SKM-1 (cell line): ENCODE measurements around the gene METTL16.

Experiments
- DNase-seq: peaks from one replicate; lab custom pipeline; 2025; ENCODE audit not compliant: unreplicated experiment; lab: John Stamatoyannopoulos, UW

METTL16 gene

GRCh38 chr17:2397247-2398171 lies 114.2 kb downstream of the METTL16 start:
- DNase-seq: no peak

- peak; percentile 70 for DNase-seq
Observed at GRCh38 chr17:2396568-2397246, 115.0 kb downstream of the METTL16 start.

- no peak for DNase-seq
Observed at GRCh38 chr17:2396192-2396567, 115.5 kb downstream of the METTL16 start.

GRCh38 chr17:2395258-2396181 lies 116.2 kb downstream of the METTL16 start:
- DNase-seq: no peak

- DNase-seq: no peak
Observed at GRCh38 chr17:2394775-2395201, 116.9 kb downstream of the METTL16 start.

GRCh38 chr17:2393954-2394749 lies 117.5 kb downstream of the METTL16 start:
- DNase-seq: no peak

GRCh38 chr17:2393174-2393953 lies 118.3 kb downstream of the METTL16 start:
- peak; percentile 11 for DNase-seq

GRCh38 chr17:2392252-2393173 lies 119.2 kb downstream of the METTL16 start:
- peak; percentile 55 for DNase-seq

- DNase-seq: no peak
Observed at GRCh38 chr17:2391597-2392251, 120.0 kb downstream of the METTL16 start.

- DNase-seq: no peak
Observed at GRCh38 chr17:2390199-2390836, 121.4 kb downstream of the METTL16 start.

GRCh38 chr17:2388683-2389055 lies 123.0 kb downstream of the METTL16 start:
- DNase-seq: no peak

GRCh38 chr17:2388020-2388682 lies 123.5 kb downstream of the METTL16 start:
- DNase-seq: no peak

- no peak for DNase-seq
Observed at GRCh38 chr17:2387086-2388019, 124.3 kb downstream of the METTL16 start.

GRCh38 chr17:2386400-2387085 lies 125.1 kb downstream of the METTL16 start:
- no peak for DNase-seq
